Activated CD4-positive, alpha-beta T cell treated with anti-CD3 and anti-CD28 coated beads, Interleukin-2, amount 50 U/mL, for 4 hours (primary cell): ENCODE results near the gene RAB10.
A peak's percentile ranks its signal among the peaks of the same experiment; 100 is the strongest.
"Not testable (repeated sequence)": the region's sequence is repeated elsewhere in the genome, so short reads cannot be mapped to it uniquely, and the experiment has no call there.

Experiments used
- DNase-seq, 2 experiments: peaks; one replicate each; pipeline ENCODE4 v3.0.0-alpha.2; 2020

The RAB10 gene

DNA sequence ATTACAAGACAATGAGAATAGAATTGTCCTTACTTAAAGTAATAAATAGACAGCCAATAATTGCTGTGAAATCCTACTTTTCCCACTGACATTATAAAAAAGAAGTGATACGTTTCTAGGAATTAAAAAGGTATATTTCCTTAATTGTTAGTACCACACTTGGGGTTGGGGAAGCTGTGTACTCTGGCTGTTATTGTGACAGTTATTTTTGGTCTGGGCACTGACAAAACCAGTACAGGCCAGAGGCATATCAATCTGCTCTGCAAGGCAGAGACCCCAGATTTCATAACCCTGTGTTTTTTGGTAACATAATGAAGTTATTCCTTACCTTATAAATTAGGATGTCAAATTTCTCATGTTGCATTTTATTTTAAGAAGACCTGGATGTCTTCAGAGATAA, 66.5 kb downstream of the RAB10 start:
- DNase-seq: no peak

DNA sequence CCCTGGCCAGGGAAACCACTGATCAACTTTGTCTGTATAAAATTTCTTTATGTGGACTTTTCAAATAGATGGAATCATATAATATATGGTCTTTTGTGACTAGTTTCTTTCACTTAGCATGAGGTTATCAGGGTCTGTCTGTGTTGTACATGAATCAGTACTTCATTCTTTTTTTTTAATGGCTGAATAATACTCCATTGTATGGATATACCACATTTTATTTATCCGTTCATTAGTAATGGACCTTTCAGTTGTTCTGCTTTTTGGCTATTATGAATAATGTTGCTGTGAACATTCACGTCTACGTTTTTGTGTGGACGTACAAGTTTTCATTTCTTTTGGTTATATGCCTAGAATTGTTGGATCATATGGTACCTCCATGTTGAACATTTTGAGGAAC, 69.9 kb downstream of the RAB10 start:
- no peak for DNase-seq

DNA sequence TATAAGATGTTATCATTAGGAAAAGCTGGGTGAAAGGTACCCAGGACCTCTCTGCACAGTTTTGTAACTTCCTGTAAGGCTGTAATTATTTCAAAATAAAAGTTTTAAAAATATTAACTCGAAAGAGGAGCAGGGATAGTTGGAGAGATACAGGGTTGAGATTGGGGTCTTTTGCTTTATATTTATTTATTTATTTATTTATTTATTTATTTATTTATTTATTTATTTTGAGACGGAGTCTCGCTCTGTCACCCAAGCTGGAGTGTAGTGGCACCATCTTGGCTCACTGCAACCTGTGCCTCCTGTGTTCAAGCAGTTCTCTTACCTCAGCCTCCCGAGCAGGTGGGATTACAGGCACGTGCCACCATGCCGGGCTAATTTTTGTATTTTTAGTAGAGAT, 74.8 kb downstream of the RAB10 start:
- DNase-seq: not testable (repeated sequence)

DNA sequence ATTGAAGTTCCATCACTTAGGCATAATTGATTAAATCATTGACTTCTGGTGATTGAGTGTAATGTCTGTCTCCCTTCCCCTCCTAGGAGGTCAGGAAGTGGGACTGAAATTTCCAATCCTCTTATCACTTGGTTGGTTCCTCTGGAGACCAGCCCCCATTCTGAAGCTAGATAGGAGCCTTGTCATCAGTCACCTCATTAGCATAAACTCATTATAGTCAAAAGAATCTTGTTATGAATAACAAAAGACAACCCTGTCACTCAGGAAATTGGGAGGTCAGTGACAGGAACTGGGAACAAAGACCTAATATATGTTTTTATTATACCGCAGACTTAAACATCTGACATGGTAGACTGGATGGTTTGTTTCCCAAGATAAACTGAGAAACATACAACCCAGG, 78.3 kb downstream of the RAB10 start:
- DNase-seq: no peak

DNA sequence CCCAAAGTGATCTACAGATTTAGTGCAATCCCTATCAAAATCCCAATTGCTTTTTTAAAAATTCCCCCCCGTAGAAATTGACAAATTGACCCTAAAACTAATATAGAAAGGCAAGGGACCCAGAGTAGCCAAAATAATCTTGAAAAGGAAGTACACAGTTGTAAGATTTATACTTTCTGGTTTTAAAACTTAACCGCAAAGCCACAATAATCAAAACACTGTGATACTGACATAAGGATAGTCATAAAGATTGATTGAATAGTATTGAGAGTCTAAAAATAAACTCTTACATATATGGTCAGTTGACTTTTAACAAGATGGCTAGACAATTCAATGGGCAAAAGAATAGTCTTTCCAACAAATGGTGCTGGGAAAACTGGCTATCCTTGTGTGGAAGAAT, 80.3 kb downstream of the RAB10 start:
- DNase-seq: no peak

DNA sequence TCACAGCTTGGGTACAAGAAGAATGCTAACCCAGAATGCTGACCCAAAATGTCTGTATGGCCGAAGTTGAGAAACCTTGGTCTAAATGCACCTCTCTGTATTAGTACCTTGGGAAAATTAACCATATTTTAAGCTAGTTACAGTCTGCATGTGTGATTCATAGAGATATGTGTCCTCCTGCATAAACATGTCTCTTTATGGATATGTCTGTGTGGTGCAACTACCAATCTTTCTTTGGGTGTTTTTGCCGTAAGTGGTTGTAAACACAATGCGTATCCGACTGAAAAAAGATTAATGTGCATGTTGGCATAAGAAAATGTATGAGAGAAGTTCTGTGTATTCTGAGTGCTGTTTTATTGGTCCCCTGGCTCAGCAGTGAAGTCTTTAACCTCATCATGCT, 84.8 kb downstream of the RAB10 start:
- no peak for DNase-seq

DNA sequence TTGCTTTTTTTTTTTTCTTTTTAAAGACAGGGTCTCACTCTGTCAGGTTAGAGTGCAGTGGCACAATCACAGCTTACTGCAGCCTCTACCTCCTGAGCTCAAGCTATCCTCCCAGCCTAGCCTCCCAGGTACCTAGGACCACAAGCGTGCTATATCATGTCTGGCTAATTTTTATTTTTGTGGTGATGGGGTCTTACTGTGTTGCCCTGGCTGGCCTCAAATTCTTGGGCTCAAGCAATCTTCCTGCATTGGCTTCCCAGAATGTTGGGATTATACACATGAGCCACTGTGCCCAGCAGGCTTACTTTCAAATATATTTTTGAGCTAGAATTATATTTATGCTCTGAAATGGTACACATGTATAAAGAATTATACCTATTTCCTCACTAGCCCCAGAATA, 85.6 kb downstream of the RAB10 start:
- DNase-seq: no peak

DNA sequence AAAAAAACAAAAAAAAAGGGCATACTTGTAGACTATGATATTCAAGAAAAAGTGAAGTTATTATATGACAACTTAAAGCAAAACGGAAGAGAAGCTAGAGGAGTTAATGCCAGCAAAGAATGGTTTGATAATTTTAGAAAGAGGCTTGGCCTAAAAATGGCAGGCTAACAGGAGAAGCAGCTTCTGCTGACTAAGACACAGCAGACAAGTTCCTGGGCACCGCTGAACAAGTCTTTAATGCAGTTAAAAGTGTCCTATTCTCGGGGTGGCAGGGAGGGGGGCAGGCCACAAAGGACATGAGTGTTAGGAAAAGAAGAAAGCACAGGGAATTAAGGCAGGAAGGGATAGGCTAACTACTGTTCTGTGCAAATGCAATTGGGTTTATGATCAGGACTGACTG, 88.7 kb downstream of the RAB10 start:
- no peak for DNase-seq

DNA sequence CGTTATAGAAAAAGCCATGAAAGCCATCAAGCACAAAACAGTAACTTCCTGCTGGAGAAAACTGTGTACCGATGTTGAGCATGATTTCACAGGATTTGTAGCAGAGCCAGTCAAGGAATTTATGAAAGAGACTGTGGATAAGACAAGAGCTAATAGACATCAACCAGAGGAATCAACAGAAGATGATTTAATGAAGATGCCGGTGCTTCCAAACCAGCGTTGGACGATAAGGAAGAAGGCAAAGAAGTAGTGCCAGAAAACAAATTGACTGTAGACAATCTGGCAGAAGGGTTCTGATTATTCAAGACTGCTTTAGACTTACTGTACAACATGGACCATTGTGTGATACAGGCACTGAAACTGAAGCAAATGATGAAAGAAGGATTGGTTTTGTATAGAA, 89.5 kb downstream of the RAB10 start:
- no peak for DNase-seq

DNA sequence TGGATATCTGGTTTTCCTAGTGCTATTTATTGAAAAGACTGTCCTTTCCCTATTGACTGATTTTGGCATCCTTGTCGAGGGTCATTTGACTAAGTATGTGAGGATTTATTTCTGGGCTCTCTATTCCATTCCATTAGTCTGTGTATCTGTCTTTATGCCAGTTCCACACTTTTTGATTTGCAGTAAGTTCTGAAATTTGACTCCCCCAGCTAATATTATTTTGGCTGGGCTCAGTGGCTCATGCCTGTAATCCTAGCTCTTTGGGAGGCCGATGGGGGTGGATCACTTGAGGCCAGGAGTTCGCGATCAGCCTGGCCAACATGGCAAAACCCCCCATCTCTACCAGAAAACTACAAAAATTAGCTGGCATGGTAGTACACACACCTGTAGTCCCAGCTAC, 92.2 kb downstream of the RAB10 start:
- DNase-seq: no peak

DNA sequence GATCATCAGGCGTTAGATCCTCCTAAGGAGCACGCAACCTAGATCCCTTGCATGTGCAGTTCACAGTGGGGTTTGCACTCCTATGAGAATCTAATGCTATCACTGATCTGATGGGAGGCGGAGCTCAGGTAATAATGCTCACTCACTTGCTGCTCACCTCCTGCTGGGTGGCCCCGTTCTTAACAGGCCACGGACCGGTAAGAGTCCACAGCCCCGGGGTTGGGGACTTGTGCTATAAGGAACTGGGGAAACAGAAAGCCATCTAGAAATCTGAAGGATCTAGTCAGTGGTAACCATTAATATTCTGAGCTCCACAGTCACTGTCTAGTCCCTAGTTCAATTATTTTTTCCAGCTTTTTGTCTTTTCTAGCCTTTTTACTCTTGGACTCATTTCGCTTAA, 94.3 kb downstream of the RAB10 start:
- no peak for DNase-seq

DNA sequence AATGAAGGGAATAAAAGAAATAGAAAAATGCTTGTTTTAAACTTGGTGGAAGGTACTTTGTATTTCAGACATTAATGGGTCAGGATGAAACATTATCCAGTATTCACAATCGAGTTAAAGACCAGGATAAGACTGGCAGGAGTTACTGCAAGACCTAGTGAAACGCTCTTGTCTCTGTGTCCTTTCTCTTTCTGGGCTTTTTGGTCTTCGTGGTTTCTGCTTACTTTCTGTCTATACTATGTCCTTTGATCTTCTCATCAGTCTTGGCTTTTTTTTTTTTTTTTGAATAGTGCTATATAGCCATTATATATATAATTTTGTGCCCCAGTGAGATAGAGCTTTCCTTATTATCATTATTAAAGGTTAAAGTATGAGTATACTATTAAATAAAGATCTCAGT, 96.9 kb downstream of the RAB10 start:
- no peak for DNase-seq

DNA sequence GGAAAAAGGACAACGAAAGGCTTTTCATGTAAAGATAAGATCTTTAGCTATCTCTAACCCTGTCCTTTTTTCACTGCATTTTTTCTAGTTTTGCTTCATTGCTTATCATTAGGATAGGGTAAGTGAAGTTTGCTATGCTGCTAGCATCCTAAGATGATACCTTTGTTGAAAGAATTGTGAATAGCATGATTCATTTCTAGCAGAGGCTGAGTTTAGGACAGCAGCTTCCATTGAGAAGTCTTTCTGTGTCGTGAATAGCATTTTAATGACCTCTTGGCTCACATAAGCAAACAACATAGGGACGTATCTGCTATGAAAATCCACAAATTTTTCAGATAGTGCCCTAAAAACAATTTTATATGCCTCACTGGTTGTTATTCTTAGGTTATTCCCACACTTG, 102.6 kb downstream of the RAB10 start:
- no peak for DNase-seq

DNA sequence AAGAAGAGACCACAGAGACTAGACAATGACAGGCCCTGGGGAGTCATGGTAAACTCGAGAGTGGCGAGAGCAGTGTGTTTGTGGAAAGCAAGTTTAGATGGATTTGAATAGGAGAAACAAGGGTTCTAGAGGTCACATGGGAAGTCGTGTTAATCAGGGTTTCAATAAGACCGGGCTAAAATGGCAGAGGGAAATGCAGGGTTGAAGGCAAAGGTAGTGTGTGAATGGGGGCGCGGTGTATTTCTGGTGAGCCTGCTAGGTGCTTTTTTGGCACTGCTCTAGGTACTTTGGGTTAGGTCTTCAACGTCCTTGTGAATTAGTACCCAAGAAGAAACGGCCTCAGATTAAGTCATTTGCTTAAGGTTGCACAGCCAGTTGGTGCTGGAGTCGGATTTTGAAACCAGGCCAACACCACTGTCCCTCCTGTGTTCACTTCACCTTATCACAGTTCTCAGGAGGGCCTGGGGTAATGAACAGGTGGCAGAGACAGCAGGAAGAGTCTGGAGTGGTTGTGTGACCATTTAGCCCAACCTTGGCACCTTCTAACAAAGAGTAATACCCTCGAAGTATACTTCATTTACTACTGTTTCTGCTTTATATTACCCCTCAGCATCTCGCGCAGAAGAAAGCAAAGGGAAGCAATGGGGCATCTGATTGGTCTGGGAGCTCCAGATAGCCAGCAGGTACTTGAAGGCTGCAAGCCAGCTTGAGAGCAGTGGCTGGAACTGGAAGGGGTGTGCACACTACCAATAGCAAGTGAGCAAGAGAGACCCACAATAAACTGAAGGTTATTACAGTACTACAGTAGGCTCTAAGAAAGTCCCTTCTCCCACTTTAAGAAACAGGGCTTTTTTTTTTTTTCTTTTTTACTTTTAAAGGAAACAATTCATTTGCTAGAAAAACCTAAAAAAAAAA, 105.6 kb downstream of the RAB10 start:
- no peak for DNase-seq

DNA sequence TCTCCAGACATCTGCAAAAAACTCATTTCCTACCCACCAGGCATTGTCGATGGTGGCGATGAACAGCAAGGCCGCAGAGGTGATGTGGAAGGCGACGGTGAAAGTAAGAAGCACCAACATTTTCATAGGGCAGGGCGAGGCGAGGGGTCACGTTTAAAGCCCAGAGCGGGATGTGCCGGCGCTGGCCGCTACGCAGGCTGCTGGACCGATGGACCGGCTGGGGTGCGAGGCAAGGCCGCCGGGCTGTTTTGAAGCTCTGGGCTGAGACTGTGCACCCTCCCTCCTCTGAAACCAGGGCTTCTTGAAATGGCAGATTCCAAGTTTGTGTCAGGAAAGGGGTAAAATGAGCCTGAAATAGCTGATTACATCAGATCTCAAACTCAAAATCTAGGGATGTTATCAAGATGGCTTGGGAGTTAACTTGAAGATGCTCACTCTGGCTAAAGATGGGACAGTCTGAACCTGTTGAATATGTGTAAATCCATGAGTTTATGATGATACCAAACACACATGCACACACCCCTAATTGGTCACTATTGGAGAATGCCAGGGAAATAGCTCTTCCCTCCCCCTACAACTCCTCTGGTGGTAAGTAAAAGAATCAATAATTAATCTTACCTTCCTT, 107.4 kb downstream of the RAB10 start:
- DNase-seq: no peak

DNA sequence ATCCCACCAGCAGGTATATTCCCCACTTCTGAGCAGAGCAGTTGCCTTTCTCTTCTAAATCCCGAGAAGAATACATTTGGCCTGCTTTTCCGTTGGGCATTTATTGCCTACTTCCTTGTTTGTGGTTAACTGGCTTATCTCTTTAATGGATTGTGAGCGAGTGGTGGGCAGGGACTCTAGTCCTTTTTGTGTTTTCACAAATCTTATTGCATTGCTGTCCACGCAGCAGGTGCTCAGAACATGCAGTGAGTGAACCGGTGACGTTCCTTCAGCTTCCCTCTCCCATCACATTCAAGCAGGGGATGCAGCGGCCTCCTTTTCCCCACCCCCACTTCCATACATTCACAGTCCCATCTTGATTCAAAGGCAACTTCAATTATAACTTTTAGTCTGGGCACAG, 110.1 kb downstream of the RAB10 start:
- no peak for DNase-seq

DNA sequence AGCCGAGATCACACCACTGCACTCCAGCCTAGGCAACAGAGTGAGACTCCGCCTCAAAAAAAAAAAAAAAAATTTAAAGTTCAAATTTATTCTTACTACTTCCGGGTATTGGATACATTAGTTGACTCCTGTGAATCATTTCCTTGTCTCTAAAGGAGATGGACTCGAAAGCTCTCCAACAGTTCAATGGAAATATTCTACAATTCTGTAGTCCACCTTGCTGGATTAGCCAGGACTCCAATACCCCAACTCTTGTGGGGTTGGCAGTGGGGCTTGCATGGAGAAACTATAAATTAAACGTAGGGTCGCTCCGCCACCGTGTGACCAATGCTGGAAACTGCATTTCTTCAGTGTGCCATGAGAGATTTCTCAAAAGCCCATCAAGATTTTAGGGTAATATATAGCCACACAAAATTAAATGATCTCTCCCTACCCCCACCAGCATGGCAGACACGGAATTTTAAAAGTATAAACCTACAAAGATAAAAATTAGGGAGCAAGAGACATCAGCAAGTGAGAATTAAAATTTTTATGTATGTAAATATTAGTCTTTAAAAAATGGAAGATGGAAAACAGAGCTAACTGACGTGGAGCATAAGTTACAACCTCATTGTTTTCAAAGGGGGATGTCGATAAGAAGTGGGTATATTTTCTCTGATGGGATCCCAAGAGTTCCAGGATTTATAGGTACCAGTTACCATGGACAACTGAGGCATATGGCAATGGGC, 111.2 kb downstream of the RAB10 start:
- DNase-seq: peak; percentile 54 to 57

DNA sequence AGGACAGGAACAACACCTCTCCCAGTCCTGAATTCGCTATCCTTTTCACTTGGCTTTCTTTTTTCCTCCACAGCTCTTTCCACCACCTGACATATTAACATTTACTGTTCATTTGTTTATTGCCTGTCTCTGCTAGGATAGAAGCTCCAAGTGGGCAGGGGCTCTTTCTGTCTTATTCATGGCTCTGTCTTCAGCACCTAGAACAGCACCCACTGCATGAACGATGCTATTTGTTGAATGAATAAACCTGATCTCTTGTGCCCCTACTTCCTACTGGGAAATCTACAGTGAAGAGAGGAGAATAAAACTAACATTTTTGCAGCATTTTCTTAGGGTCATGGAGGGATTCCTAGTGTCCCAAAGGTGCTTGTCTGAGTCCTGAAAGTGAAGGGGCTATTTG, 114.6 kb downstream of the RAB10 start:
- no peak for DNase-seq

DNA sequence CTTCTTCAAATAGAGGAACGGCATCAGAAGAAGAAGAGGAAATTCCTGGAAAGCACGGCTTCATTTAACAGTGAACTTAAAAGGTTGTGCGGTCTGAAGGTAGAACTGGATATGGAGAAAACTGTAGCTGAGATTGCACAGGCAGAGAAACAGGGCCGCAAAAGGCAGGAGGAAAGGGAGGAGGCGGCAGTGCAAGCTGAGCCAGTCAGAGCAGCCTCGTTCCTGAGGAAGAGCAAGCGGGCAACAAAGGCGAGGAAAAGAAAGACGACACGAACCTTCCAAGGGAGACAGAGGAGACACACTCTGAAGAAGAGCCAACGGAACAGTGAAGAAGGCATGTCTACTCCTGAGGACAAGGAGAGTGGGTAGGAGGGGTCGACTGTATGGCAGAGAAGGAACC, 116.4 kb downstream of the RAB10 start:
- no peak for DNase-seq

DNA sequence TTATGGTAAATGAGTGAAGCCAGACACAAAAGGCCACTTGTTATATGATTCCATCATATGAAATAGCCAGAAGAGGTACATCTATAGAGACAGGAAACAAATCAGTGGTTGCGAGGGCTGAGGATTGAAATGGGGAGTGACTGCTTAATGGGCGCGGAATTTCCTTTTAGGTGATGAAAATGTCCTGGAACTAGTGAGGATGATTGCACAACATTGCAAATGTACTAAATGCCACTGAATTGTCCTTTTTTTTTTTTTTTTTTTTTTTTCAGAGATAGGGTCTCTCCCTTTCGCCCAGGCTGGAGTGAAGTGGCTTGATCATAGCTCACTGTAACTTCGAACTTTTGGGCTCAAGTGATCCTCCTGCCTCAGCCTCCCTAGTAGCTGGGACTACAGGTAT, 123.7 kb downstream of the RAB10 start:
- no peak for DNase-seq

DNA sequence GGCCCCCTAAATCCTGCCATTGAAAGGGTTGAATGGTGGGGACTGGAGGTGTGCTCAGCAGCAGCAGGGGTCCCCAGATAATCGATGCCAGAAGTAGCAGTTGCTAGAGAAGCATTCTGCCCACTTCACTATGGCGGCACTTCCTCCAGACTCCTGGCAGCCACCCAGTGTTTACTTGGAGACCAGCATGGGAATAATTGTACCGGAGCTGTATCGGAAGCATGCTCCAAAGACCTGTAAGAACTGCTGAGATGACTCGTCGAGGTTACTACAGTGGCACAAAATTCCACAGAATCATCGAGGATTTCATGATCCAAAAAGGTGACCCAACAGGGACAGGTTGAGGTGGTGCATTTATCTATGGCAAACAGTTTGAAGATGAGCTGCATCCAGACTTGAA, 128.0 kb downstream of the RAB10 start:
- DNase-seq: no peak

DNA sequence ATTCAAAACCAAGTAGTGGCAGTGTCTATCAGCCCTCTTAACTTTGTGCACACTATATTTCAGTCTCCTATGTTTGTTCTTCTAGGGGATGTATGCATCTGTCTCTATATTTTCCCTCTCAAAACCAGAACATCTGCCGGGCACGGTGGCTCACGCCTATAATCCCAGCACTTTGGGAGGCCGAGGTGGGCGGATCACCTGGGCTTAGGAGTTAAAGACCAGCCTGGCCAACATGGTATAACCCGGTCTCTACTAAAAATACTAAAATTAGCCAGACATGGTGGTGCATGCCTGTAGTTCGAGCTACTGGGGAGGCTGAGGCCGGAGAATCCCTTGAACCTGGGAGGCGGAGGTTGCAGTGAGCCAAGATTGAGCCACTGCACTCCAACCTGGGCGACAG, 129.1 kb downstream of the RAB10 start:
- DNase-seq: no peak

DNA sequence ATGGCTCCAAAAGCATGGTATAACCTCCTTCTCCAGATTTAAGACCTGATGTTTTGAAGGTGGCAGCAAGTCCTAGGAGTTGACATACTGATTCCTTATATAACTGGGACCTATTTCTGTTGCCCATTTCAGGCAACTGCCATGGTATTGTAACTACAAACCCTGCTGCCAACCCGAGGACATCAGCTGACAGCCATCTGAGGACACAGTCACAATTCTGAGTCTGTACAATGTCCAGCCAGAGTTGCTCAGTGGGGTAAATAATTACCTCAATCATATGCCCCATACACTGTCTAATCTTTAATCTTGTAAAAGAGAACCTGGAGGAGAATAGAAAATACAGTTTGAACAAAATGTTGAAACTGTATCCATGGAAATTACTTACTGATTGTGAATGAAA, 130.3 kb downstream of the RAB10 start:
- no peak for DNase-seq

DNA sequence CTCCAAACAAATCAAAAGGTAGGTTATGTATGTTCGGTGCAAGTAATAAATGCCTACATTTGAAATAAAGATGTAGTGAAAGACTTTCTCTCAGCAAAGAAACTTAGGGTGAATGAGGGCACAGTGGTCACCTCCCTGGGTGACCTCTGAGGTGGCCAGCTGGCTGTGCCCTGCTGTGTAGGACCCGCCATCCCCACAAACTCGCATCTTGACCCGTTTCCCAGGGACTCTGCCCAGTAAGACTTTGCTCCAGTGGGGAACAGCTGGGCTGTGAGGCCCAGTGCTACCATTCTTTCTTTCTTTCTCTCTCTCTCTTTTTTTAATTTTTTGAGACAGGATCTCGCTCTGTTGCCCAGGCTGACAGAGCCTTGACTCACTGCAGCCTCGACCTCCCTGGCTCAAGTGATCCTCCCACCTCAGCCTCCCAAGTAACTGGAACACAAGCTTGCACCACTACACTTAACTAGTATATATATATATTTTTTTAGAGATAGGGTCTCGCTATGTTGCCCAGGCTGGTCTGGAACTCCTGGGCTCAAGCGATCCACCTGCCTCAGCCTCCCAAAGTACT, 130.8 kb downstream of the RAB10 start:
- DNase-seq: no peak
